K562 (cell line): Measurements from ENCODE around the gene LY6G5B. TPM values are rescaled to one million over a fixed set of nuclear protein-coding genes. Genes with fewer than 3 reads are reported as not detected.
A peak's percentile ranks its signal among the peaks of the same experiment; 100 is the strongest.

Experiments
- EZH2 ChIP-seq: IDR thresholded peaks from 2 replicates; pipeline ENCODE4 v1.6.1; 2012; ENCODE audit warnings: low read depth, mild to moderate bottlenecking, inconsistent platforms, low read length, borderline replicate concordance
- KLF16 ChIP-seq: IDR thresholded peaks from 2 replicates; pipeline ENCODE4 v1.6.1; 2016; ENCODE audit warnings: antibody characterized with exemption
- NR0B1 ChIP-seq: fragments of 450-650 bp; IDR thresholded peaks from one replicate; pipeline ENCODE4 v1.6.1; 2018; ENCODE audit warnings: mild to moderate bottlenecking, moderate library complexity; ENCODE audit not compliant: partially characterized antibody
- NRF1 ChIP-seq, 2 experiments: fragments of 450-650 bp; IDR thresholded peaks in 1 of 2; conservative IDR thresholded peaks in 1 of 2; 2 replicates each; pipeline ENCODE4 v1.6.1; 2014; ENCODE audit warnings: mild to moderate bottlenecking in 2 of 2
- THAP12 ChIP-seq: fragments of 250-450 bp; sonication (Bioruptor Pico); IDR thresholded peaks from 2 replicates; pipeline ENCODE4 v1.9.0; 2021; ENCODE audit warnings: mild to moderate bottlenecking, inconsistent platforms
- ZBTB1 ChIP-seq: sonication (generic); formaldehyde crosslinking; IDR thresholded peaks from 2 replicates; pipeline ENCODE4 v1.8.1; 2023; ENCODE audit warnings: missing genetic modification reagents, low read depth, mild to moderate bottlenecking, borderline replicate concordance
- polyA plus RNA-seq, 8 experiments: library from polyadenylated mRNA; depleted of rRNA in 4 of 8; stranded (reverse) in 5 of 8; unstranded in 3 of 8; fragments of >200 nt; fragmentation: Nextera tagmentation in 2 of 8; fragmentation: Illumina TruSeq in 1 of 8; extraction: Ambion mirVana in 2 of 8; extraction: Trizol in 1 of 8; gene quantifications; 2 replicates each; pipeline versions ENCODE4 v1.2.1 to v1.2.3, GENCODE V29; 2011 to 2014; ENCODE audit warnings: inconsistent platforms in 1 of 8, missing spikeins in 1 of 8
- total RNA-seq, 7 experiments: library from RNA; depleted of rRNA in 6 of 7; stranded (reverse); fragments of >200 nt in 6 of 7; fragmentation: Illumina TruSeq in 2 of 7; extraction: Trizol in 2 of 7; gene quantifications; 2 replicates each; pipeline versions ENCODE4 v1.2.1 to v1.2.3, GENCODE V29; 2011 to 2021; ENCODE audit warnings: low replicate concordance in 1 of 7
- TF ChIP-seq, protein P1 (sequence below), 2 experiments: fragments of 450-650 bp; IDR thresholded peaks; 2 replicates each; pipeline ENCODE4 v1.6.1; 2016; ENCODE audit warnings: mild to moderate bottlenecking in 2 of 2, borderline replicate concordance in 1 of 2, low read depth in 1 of 2, moderate library complexity in 1 of 2
- TF ChIP-seq, protein P2 (sequence below): sonication (generic); formaldehyde crosslinking; IDR thresholded peaks from 2 replicates; pipeline ENCODE4 v1.8.0; 2022; ENCODE audit warnings: mild to moderate bottlenecking, missing genetic modification reagents, borderline replicate concordance
- TF ChIP-seq, protein P3 (sequence below): fragments of 200-800 bp; sonication (Bioruptor generic); IDR thresholded peaks from 2 replicates; pipeline ENCODE4 v1.6.1; 2017; ENCODE audit warnings: missing genetic modification characterization, missing compliant biosample characterization

Gene LY6G5B
- total and polyA plus RNA-seq, 9 of the 15 experiments (the other 6 are each of a cell fraction or from before 2014, with no cell fraction given), result 6.0 to 27.0 (median 7.5) TPM

DNA sequence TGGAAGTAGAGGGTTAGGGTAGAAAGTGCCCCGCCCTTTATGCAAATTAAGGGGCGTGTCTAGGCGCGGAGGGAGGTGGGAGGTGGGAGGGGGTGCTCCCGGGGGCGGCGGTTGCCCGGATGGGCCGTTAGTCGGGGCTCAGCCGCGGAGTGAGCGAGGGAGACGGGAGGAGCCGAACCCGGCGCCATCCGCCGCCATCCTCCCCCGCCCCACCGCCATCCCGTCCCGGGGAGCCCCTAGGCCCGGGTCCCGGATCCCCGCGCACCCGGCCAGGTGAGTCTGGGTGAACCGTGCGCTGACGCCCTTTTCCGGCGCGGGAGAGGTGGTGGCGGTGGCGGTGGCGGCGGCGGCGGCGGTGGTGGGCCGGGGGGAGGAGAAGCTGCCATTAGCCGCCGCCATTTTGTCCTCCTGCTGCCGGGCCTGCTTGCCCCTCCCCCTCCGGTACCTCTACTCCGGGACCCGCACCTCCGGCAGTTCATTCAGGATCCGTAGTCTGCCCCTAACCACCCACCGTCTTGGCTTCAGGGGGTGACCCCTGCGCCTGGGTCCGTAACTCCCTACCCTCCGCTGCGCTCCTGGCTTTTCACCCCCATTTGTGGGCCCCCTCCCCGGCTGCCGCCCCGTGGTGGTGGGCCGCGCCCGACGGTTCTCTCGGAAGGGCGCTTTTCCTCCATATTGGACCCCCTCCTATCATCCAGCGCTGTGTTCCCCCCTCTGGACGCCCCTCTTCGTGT lies 49.0 kb upstream of the LY6G5B start, which contains the start of gene PRRC2A (continued):
- TF ChIP-seq, protein P1, sequence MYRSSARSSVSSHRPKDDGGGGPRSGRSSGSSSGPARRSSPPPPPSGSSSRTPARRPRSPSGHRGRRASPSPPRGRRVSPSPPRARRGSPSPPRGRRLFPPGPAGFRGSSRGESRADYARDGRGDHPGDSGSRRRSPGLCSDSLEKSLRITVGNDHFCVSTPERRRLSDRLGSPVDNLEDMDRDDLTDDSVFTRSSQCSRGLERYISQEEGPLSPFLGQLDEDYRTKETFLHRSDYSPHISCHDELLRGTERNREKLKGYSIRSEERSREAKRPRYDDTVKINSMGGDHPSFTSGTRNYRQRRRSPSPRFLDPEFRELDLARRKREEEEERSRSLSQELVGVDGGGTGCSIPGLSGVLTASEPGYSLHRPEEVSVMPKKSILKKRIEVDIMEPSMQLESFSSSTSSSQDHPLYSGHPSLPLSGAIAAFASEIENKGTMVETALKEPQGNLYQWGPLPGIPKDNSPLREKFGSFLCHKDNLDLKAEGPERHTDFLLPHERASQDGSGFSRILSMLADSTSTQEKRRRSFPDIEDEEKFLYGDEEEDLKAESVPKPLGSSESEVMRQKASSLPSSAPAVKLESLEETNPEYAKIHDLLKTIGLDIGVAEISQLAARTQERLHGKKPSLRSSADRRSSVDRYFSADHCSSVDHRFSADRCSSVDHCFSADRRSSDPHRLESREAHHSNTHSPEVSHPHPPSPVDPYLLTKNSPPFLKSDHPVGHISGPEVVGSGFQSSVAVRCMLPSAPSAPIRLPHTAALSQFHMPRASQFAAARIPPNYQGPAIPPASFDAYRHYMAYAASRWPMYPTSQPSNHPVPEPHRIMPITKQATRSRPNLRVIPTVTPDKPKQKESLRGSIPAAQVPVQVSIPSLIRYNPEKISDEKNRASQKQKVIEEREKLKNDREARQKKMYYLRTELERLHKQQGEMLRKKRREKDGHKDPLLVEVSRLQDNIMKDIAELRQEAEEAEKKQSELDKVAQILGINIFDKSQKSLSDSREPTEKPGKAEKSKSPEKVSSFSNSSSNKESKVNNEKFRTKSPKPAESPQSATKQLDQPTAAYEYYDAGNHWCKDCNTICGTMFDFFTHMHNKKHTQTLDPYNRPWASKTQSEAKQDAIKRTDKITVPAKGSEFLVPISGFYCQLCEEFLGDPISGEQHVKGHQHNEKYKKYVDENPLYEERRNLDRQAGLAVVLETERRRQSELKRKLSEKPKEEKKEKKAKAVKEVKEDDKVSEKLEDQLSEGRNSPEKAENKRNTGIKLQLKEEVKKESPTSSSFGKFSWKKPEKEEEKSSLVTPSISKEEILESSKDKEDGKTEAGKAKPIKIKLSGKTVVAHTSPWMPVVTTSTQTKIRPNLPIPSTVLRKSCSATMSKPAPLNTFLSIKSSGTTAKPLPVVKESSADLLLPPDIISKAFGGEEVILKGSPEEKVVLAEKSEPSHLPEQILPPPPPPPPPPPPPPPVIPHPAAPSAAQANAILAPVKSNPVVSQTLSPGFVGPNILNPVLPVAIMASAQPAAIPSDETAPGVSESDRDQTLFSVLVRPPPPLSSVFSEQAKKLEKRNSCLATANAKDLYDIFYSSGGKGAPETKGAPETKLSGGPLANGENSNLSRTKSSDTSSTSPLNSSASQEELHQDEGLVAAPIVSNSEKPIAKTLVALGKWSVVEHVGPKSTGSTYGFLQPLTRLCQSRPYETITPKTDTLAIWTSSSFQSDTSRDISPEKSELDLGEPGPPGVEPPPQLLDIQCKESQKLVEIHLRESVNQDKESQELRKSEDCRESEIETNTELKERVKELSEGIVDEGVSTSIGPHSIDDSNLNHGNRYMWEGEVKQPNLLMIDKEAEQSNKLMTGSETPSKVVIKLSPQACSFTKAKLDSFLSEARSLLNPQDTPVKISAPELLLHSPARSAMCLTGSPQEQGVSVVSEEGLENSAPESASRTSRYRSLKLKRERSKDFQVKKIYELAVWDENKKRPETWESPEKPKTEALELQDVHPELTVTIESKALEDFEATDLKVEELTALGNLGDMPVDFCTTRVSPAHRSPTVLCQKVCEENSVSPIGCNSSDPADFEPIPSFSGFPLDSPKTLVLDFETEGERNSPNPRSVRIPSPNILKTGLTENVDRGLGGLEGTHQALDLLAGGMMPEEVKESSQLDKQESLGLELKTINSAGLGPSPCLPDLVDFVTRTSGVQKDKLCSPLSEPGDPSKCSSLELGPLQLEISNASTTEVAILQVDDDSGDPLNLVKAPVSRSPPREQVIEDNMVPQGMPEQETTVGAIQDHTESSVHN (IDR thresholded peaks at IDR 0.05; ENCODE audit: borderline replicate concordance in 1 of 2, low read depth in 1 of 2), result no peak
- TF ChIP-seq EZH2, result no peak
- TF ChIP-seq ZBTB1 (CRISPR knock-in tag), result peak; percentile 99
- no peak; a peak in 3 of 4 replicates for TF ChIP-seq NRF1 (conservative IDR thresholded peaks at IDR 0.05 in 1 of 2, IDR thresholded peaks at IDR 0.05 in 1 of 2)
- TF ChIP-seq NR0B1, result no peak
- peak; percentile 75 for TF ChIP-seq THAP12 (CRISPR knock-in tag)
- TF ChIP-seq, protein P2, sequence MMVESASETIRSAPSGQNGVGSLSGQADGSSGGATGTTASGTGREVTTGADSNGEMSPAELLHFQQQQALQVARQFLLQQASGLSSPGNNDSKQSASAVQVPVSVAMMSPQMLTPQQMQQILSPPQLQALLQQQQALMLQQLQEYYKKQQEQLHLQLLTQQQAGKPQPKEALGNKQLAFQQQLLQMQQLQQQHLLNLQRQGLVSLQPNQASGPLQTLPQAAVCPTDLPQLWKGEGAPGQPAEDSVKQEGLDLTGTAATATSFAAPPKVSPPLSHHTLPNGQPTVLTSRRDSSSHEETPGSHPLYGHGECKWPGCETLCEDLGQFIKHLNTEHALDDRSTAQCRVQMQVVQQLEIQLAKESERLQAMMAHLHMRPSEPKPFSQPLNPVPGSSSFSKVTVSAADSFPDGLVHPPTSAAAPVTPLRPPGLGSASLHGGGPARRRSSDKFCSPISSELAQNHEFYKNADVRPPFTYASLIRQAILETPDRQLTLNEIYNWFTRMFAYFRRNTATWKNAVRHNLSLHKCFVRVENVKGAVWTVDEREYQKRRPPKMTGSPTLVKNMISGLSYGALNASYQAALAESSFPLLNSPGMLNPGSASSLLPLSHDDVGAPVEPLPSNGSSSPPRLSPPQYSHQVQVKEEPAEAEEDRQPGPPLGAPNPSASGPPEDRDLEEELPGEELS (CRISPR knock-in tag), result no peak
- TF ChIP-seq KLF16, result no peak; the same call in 1 of the 2 replicates
- TF ChIP-seq, protein P3, sequence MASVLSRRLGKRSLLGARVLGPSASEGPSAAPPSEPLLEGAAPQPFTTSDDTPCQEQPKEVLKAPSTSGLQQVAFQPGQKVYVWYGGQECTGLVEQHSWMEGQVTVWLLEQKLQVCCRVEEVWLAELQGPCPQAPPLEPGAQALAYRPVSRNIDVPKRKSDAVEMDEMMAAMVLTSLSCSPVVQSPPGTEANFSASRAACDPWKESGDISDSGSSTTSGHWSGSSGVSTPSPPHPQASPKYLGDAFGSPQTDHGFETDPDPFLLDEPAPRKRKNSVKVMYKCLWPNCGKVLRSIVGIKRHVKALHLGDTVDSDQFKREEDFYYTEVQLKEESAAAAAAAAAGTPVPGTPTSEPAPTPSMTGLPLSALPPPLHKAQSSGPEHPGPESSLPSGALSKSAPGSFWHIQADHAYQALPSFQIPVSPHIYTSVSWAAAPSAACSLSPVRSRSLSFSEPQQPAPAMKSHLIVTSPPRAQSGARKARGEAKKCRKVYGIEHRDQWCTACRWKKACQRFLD (CRISPR knock-in tag), result no peak; the same call in 1 of the 2 replicates
